Stimulated activated CD4-positive, alpha-beta T cell treated with anti-CD3 and anti-CD28 coated beads, Interleukin-4, amount 100 ng/mL, for 1 hour (primary cell): ENCODE results near the gene PELI1.
"Not testable (repeated sequence)": the region's sequence is repeated elsewhere in the genome, so short reads cannot be mapped to it uniquely, and the experiment has no call there.

Experiments used
- DNase-seq: peaks from one replicate; pipeline ENCODE4 v3.0.0-alpha.2; 2020

The PELI1 gene

GRCh38 chr2:64120928-64121327 is 23.3 kb downstream of the PELI1 start:
- no peak for DNase-seq

GRCh38 chr2:64120008-64120407 is 24.2 kb downstream of the PELI1 start:
- DNase-seq = no peak

- no peak for DNase-seq
Observed at GRCh38 chr2:64119369-64119768, 24.9 kb downstream of the PELI1 start.

- no peak for DNase-seq
Observed at GRCh38 chr2:64115808-64116598, 28.2 kb downstream of the PELI1 start.

GRCh38 chr2:64114912-64115277 is 29.3 kb downstream of the PELI1 start:
- no peak for DNase-seq

GRCh38 chr2:64114063-64114911 is 29.9 kb downstream of the PELI1 start:
- DNase-seq = no peak

- no peak for DNase-seq
Observed at GRCh38 chr2:64112016-64112415, 32.2 kb downstream of the PELI1 start.

GRCh38 chr2:64111426-64111825 is 32.8 kb downstream of the PELI1 start:
- DNase-seq = no peak

GRCh38 chr2:64108666-64109241 is 35.5 kb downstream of the PELI1 start:
- no peak for DNase-seq

GRCh38 chr2:64106481-64106880 is 37.7 kb downstream of the PELI1 start:
- DNase-seq = no peak

GRCh38 chr2:64105670-64106461 is 38.4 kb downstream of the PELI1 start:
- DNase-seq = no peak

- DNase-seq = no peak
Observed at GRCh38 chr2:64104933-64105332, 39.3 kb downstream of the PELI1 start.

GRCh38 chr2:64102736-64103135 is 41.5 kb downstream of the PELI1 start:
- not testable (repeated sequence) for DNase-seq

GRCh38 chr2:64101141-64101591 is 43.1 kb downstream of the PELI1 start:
- DNase-seq = no peak

- DNase-seq = not testable (repeated sequence)
Observed at GRCh38 chr2:64100584-64100983, 43.6 kb downstream of the PELI1 start.

GRCh38 chr2:64094663-64095382 is 49.4 kb downstream of the PELI1 start:
- no peak for DNase-seq

- no peak for DNase-seq
Observed at GRCh38 chr2:64093341-64093740, 50.9 kb downstream of the PELI1 start.

GRCh38 chr2:64092502-64092901 is 51.7 kb downstream of the PELI1 start:
- DNase-seq = no peak

GRCh38 chr2:64090264-64090663 is 54.0 kb downstream of the PELI1 start:
- no peak for DNase-seq

- DNase-seq = no peak
Observed at GRCh38 chr2:64086347-64087082, 57.7 kb downstream of the PELI1 start.

- no peak for DNase-seq
Observed at GRCh38 chr2:64085936-64086335, 58.3 kb downstream of the PELI1 start.
